ENCODE data around the gene MAML3.

- TF ChIP-seq TCF12 (IDR thresholded peaks at IDR 0.05; ENCODE audit: low read depth) = no peak
- TF ChIP-seq USF1 (IDR thresholded peaks at IDR 0.05) = no peak
- no peak for TF ChIP-seq MAX (IDR thresholded peaks at IDR 0.05)
- TF ChIP-seq TAF1 (IDR thresholded peaks at IDR 0.05; ENCODE audit: low read depth) = no peak
- no peak for TF ChIP-seq EGR1 (IDR thresholded peaks at IDR 0.05)
These were observed 435.2 kb downstream of the MAML3 start for GRCh38 chr4:139718833-139719232.

Data from Ishikawa (cell line).